ENCODE results near the gene SOWAHA. TPM values are rescaled to one million over a fixed set of nuclear protein-coding genes. Genes with fewer than 3 reads are reported as not detected.

SOWAHA gene
- total and polyA plus RNA-seq, 2 donors (not counting 1 experiment from before 2014, with no cell fraction given) = 0.03 to 0.17 TPM

GRCh38 chr5:132771503-132771998, 41.6 kb upstream of the SOWAHA start:
- H3K27me3 ChIP-seq (ENCODE audit: control insufficient read depth, insufficient read depth, low read length) = no peaks in the 10 kb centered on the region
- H3K27ac ChIP-seq (ENCODE audit: insufficient read depth, low read length) = peak overlapping the region; percentile 44
- peaks cover 33% of the 10 kb centered on the region for H3K4me1 ChIP-seq (ENCODE audit: control insufficient read depth, extremely low read depth, insufficient read depth, low read length)
- no peaks in the 10 kb centered on the region for H3K9me3 ChIP-seq (ENCODE audit: control insufficient read depth, insufficient read depth, low read depth, low read length)
- H3K4me2 ChIP-seq (ENCODE audit: extremely low read depth, insufficient read depth, low read length) = no peak overlapping the region
- TF ChIP-seq EZH2 (IDR thresholded peaks at IDR 0.05; ENCODE audit: low read length, missing control alignments) (no peak), CTCF (conservative IDR thresholded peaks at IDR 0.05 in 1 of 2, IDR thresholded peaks at IDR 0.05 in 1 of 2; ENCODE audit: low read depth in 1 of 2, low read length in 2 of 2) (no peak)
- no peaks in the 10 kb centered on the region for H4K20me1 ChIP-seq (ENCODE audit: control insufficient read depth, extremely low read depth, insufficient read depth, low read length)
- peaks cover 71% of the 10 kb centered on the region for H3K79me2 ChIP-seq (ENCODE audit: control insufficient read depth, insufficient read depth, low read length)
- H3K4me3 ChIP-seq (replicated peaks in 1 of 4; ENCODE audit: control extremely low read depth in 1 of 4, insufficient read depth in 1 of 4, low read depth in 3 of 4, low read length in 4 of 4) = no peak overlapping the region
- peak; percentile 48 to 76 for DNase-seq (ENCODE audit: low read depth in 2 of 2)
- no peak overlapping the region for H3K9ac ChIP-seq (ENCODE audit: insufficient read depth, low read length)
- H3K36me3 ChIP-seq (ENCODE audit: control insufficient read depth, insufficient read depth, low read length) = no peaks in the 10 kb centered on the region
- H2AFZ ChIP-seq (ENCODE audit: low read length) = no peak overlapping the region

GRCh38 chr5:132772291-132773070, 40.6 kb upstream of the SOWAHA start:
- Histone ChIP-seq H3K27me3 (ENCODE audit: control insufficient read depth, insufficient read depth, low read length) (no peaks in the 10 kb centered on the region), H3K4me1 (ENCODE audit: control insufficient read depth, extremely low read depth, insufficient read depth, low read length) (peaks cover 26% of the 10 kb centered on the region), H3K4me2 (ENCODE audit: extremely low read depth, insufficient read depth, low read length) (no peak overlapping the region), H3K79me2 (ENCODE audit: control insufficient read depth, insufficient read depth, low read length) (peaks cover 64% of the 10 kb centered on the region), H2AFZ (ENCODE audit: low read length) (no peak overlapping the region), H3K9me3 (ENCODE audit: control insufficient read depth, insufficient read depth, low read depth, low read length) (no peaks in the 10 kb centered on the region), H4K20me1 (ENCODE audit: control insufficient read depth, extremely low read depth, insufficient read depth, low read length) (no peaks in the 10 kb centered on the region), H3K27ac (ENCODE audit: insufficient read depth, low read length) (no peak overlapping the region), H3K4me3 (replicated peaks in 1 of 4; ENCODE audit: control extremely low read depth in 1 of 4, insufficient read depth in 1 of 4, low read depth in 3 of 4, low read length in 4 of 4) (no peak overlapping the region), H3K36me3 (ENCODE audit: control insufficient read depth, insufficient read depth, low read length) (no peaks in the 10 kb centered on the region), H3K9ac (ENCODE audit: insufficient read depth, low read length) (no peak overlapping the region)
- peak in 1 of 2 donors; percentile 47 for DNase-seq (ENCODE audit: low read depth in 2 of 2)
- TF ChIP-seq EZH2 (IDR thresholded peaks at IDR 0.05; ENCODE audit: low read length, missing control alignments) (no peak), CTCF (conservative IDR thresholded peaks at IDR 0.05 in 1 of 2, IDR thresholded peaks at IDR 0.05 in 1 of 2; ENCODE audit: low read depth in 1 of 2, low read length in 2 of 2) (no peak)

GRCh38 chr5:132773114-132773513, 40.0 kb upstream of the SOWAHA start:
- Histone ChIP-seq H3K9ac (ENCODE audit: insufficient read depth, low read length) (no peak overlapping the region), H3K4me3 (replicated peaks in 1 of 4; ENCODE audit: control extremely low read depth in 1 of 4, insufficient read depth in 1 of 4, low read depth in 3 of 4, low read length in 4 of 4) (no peak overlapping the region), H4K20me1 (ENCODE audit: control insufficient read depth, extremely low read depth, insufficient read depth, low read length) (no peaks in the 10 kb centered on the region), H3K4me1 (ENCODE audit: control insufficient read depth, extremely low read depth, insufficient read depth, low read length) (peaks cover 26% of the 10 kb centered on the region), H3K27ac (ENCODE audit: insufficient read depth, low read length) (no peak overlapping the region), H2AFZ (ENCODE audit: low read length) (no peak overlapping the region), H3K79me2 (ENCODE audit: control insufficient read depth, insufficient read depth, low read length) (peaks cover 61% of the 10 kb centered on the region), H3K9me3 (ENCODE audit: control insufficient read depth, insufficient read depth, low read depth, low read length) (no peaks in the 10 kb centered on the region), H3K4me2 (ENCODE audit: extremely low read depth, insufficient read depth, low read length) (no peak overlapping the region), H3K36me3 (ENCODE audit: control insufficient read depth, insufficient read depth, low read length) (no peaks in the 10 kb centered on the region), H3K27me3 (ENCODE audit: control insufficient read depth, insufficient read depth, low read length) (no peaks in the 10 kb centered on the region)
- no peak for TF ChIP-seq EZH2 (IDR thresholded peaks at IDR 0.05; ENCODE audit: low read length, missing control alignments)
- no peak for TF ChIP-seq CTCF (conservative IDR thresholded peaks at IDR 0.05 in 1 of 2, IDR thresholded peaks at IDR 0.05 in 1 of 2; ENCODE audit: low read depth in 1 of 2, low read length in 2 of 2)
- no peak for DNase-seq (ENCODE audit: low read depth in 2 of 2)

All from fibroblast of lung (primary cell).